HG02885 (cell line): Measurements from ENCODE around the gene GGT6.
"Not testable (repeated sequence)": the region's sequence is repeated elsewhere in the genome, so short reads cannot be mapped to it uniquely, and the experiment has no call there.

Source experiments
- ATAC-seq: cut with Tn5 transposase; IDR thresholded peaks from one replicate; pipeline ENCODE4 v1.9.1; 2021; ENCODE audit warnings: mild to moderate bottlenecking; ENCODE audit not compliant: unreplicated experiment, poor library complexity

Gene GGT6

GRCh38 chr17:4592240-4593005, 32.0 kb upstream of the GGT6 start:
- ATAC-seq = no peak

GRCh38 chr17:4591529-4591928, 31.2 kb upstream of the GGT6 start:
- no peak for ATAC-seq

- no peak for ATAC-seq
Measured at GRCh38 chr17:4590981-4591453, 30.6 kb upstream of the GGT6 start.

GRCh38 chr17:4590042-4590441, 29.7 kb upstream of the GGT6 start:
- not testable (repeated sequence) for ATAC-seq

- no peak for ATAC-seq
Measured at GRCh38 chr17:4588898-4589625, 28.7 kb upstream of the GGT6 start.

- no peak for ATAC-seq
Measured at GRCh38 chr17:4588391-4588790, 28.0 kb upstream of the GGT6 start.

- no peak for ATAC-seq
Measured at GRCh38 chr17:4587803-4588202, 27.4 kb upstream of the GGT6 start.

GRCh38 chr17:4587195-4587594, 26.8 kb upstream of the GGT6 start:
- ATAC-seq = no peak

GRCh38 chr17:4586043-4586442, 25.7 kb upstream of the GGT6 start:
- no peak for ATAC-seq

GRCh38 chr17:4585638-4585994, 25.2 kb upstream of the GGT6 start:
- ATAC-seq = no peak

- ATAC-seq = no peak
Measured at GRCh38 chr17:4584917-4585637, 24.7 kb upstream of the GGT6 start.

GRCh38 chr17:4584101-4584916, 23.9 kb upstream of the GGT6 start, which contains the start of gene SMTNL2:
SMTNL2 (plus strand) TSS chr17:4584529; CDS start chr17:4584606, 77 bp downstream.
- ATAC-seq = no peak

GRCh38 chr17:4583782-4584100, 23.4 kb upstream of the GGT6 start:
- ATAC-seq = no peak

GRCh38 chr17:4583206-4583605, 22.8 kb upstream of the GGT6 start:
- no peak for ATAC-seq

- ATAC-seq = no peak
Measured at GRCh38 chr17:4582691-4583090, 22.3 kb upstream of the GGT6 start.

- no peak for ATAC-seq
Measured at GRCh38 chr17:4582101-4582501, 21.7 kb upstream of the GGT6 start.

GRCh38 chr17:4580291-4580690, 19.9 kb upstream of the GGT6 start:
- ATAC-seq = no peak

- ATAC-seq = no peak
Measured at GRCh38 chr17:4579678-4580077, 19.3 kb upstream of the GGT6 start.

GRCh38 chr17:4578349-4578748, 18.0 kb upstream of the GGT6 start:
- not testable (repeated sequence) for ATAC-seq

- no peak for ATAC-seq
Measured at GRCh38 chr17:4577386-4577993, 17.1 kb upstream of the GGT6 start.
